Esophagus (tissue), 2 donors: ENCODE results near the gene AMT. TPM values are rescaled to one million over a fixed set of nuclear protein-coding genes. Genes with fewer than 3 reads are reported as not detected.
"Not testable (repeated sequence)": the region's sequence is repeated elsewhere in the genome, so short reads cannot be mapped to it uniquely, and the experiment has no call there.

Source experiments
- H3K27ac ChIP-seq, 2 donors: one replicate each; pipeline ENCODE4 v1.5.1; 2013; ENCODE audit warnings: low read depth in 2 of 2, mild to moderate bottlenecking in 2 of 2, inconsistent platforms in 1 of 2, low read length in 1 of 2, moderate library complexity in 1 of 2
- H3K27me3 ChIP-seq, 2 donors: one replicate each; pipeline ENCODE4 v1.6.1; 2013; ENCODE audit warnings: low read length in 2 of 2, control low read depth in 1 of 2, mild to moderate bottlenecking in 1 of 2; ENCODE audit not compliant: insufficient read depth in 2 of 2, control insufficient read depth in 1 of 2
- H3K36me3 ChIP-seq, 2 donors: one replicate each; pipeline ENCODE4 v1.6.1; 2013; ENCODE audit warnings: low read length in 1 of 2; ENCODE audit not compliant: control insufficient read depth in 2 of 2, insufficient read depth in 2 of 2
- H3K4me1 ChIP-seq, 2 donors: one replicate each; pipeline ENCODE4 v1.6.1; 2013; ENCODE audit warnings: low read length in 1 of 2; ENCODE audit not compliant: control insufficient read depth in 2 of 2, insufficient read depth in 2 of 2
- H3K4me3 ChIP-seq, 2 donors: one replicate each; pipeline ENCODE4 v1.5.1; 2013; ENCODE audit warnings: low read length in 2 of 2, mild to moderate bottlenecking in 2 of 2, low read depth in 1 of 2, moderate library complexity in 1 of 2
- H3K9me3 ChIP-seq, 2 donors: one replicate each; pipeline ENCODE4 v1.6.1; 2013; ENCODE audit warnings: mild to moderate bottlenecking in 2 of 2, low read depth in 1 of 2, low read length in 1 of 2, moderate library complexity in 1 of 2; ENCODE audit not compliant: control insufficient read depth in 2 of 2, insufficient read depth in 1 of 2
- WGBS, 2 donors: extraction: QIAGEN DNeasy Blood & Tissue Kit; methylation state at CpG; one replicate each; pipeline ENCODE4 v1.1.7; 2013; 5-methylcytosine and 5-hydroxymethylcytosine counted together
- polyA plus RNA-seq, 2 donors: library from polyadenylated mRNA; stranded (reverse); fragments of 200-250 nt; gene quantifications; one replicate each; pipeline ENCODE4 v1.2.3, GENCODE V29; 2013
- donor health status: healthy with polysubstance abuse.
- donor health status: Bipolar disorder and iron deficiency.

The AMT gene
- polyA plus RNA-seq, 2 donors = 3.4 to 14.2 TPM

DNA sequence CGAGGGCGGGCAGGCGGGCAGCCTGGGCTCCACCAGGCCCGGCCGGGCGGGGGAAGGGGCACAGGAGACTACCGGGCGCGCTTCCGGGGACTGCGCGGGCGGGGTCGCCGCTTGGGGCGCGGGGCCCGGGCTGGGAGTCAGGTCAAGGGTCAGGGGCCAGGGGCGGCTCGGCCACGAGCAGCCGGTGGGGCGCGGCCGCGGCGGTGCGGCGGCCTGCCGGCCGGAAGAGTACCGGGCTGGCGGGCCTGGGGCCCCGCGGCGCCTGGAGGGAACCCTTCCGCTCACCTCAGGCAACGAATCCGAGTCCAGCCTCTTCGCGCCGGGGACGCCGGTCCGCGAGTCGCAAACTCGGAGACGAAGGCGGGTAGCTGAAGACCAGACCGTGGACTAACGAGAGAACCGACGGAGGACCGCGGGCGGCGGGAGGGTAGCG lies 10.7 kb downstream of the AMT start:
- Histone ChIP-seq H3K27ac (peak overlapping the region; percentile 100), H3K4me1 (peaks cover 3 to 12% of the 10 kb centered on the region in 2 donors), H3K27me3 (no peaks in the 10 kb centered on the region), H3K36me3 (peaks cover 0 to 6% of the 10 kb centered on the region in 2 donors), H3K9me3 (no peaks in the 10 kb centered on the region), H3K4me3 (peak overlapping the region; percentile 79 to 90)
- 1% methylated on average over 55 to 59 of the region's 59 CpGs for whole genome bisulfite sequencing, 2 donors

DNA sequence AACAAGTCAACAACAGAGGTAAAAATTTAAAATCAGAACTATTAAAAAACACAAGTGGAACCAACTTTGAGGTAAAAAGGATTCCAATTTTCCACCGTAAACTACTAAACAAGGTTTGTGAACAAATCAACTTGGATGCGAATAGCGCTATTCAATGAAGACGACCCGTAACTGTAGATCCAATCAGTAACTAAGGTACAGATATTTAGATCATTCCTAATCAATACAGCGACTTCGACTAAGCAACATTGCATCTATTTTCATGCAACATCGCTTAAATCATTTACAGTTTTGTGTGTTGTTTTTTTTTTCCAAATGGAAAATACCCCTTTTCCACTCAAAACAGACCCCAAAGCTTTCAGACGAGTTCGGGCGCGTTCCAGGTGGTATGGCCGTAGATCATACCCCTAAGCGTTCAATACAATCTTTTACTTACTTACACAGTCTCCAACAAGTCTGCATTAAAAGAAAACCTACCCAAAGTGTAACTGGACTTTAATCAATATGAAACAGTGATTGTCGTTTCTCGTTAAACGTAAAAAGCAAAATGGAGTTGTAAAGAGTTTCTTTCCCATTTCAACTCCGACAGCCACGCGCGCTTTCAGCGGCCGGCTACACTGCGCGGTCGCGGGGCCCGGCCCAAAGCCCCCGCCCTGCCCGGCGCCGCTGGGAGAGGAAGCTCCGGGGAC lies 11.3 kb downstream of the AMT start:
- peak overlapping the region; percentile 100 for H3K27ac ChIP-seq
- peaks cover 0 to 6% of the 10 kb centered on the region in 2 donors for H3K36me3 ChIP-seq
- H3K27me3 ChIP-seq = no peaks in the 10 kb centered on the region
- H3K9me3 ChIP-seq = no peaks in the 10 kb centered on the region
- WGBS, 2 donors = 0% methylated on average over 33 of the region's 33 CpGs
- H3K4me3 ChIP-seq = peak overlapping the region; percentile 79 to 90
- peaks cover 3 to 12% of the 10 kb centered on the region in 2 donors for H3K4me1 ChIP-seq

DNA sequence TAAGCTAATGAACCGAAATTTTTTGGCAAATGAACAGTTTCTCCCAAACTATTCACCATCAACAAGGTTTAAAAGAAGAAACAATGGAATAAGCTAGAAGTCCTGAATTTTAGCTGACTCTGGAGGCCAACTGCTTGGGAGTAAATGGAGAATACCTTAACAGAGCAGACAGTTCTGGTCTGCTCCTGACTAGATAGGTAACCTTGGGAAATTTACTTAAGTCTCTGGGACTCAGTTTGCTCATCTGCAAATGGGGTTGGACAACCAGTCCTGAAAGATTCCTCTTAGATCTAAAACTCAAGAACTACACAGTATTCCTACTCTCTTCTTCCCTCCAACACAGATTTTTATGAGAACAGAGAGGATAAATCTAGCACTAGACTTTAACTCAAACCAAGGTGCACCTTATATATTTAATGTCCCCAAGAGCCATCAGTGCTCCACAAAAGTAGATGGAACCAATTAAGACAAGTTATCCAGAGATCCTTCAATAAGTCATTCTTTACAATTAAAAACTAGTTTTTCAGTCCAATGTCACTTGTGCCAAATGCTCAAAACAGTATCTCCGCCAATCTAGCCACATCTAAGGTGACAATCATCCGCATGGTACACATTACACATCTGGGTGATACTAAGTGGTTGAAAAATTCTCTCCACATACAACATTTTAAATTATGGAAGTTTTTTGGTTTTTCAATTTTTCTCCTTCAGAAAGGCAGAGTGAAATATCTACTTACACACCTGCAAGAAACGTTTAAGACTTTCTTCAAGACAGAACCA lies 12.0 kb downstream of the AMT start:
- peaks cover 3 to 12% of the 10 kb centered on the region in 2 donors for H3K4me1 ChIP-seq
- 18% methylated on average over 4 of the region's 4 CpGs for WGBS, 2 donors
- peak overlapping the region in 1 of 2 donors; percentile 42 for H3K27ac ChIP-seq

DNA sequence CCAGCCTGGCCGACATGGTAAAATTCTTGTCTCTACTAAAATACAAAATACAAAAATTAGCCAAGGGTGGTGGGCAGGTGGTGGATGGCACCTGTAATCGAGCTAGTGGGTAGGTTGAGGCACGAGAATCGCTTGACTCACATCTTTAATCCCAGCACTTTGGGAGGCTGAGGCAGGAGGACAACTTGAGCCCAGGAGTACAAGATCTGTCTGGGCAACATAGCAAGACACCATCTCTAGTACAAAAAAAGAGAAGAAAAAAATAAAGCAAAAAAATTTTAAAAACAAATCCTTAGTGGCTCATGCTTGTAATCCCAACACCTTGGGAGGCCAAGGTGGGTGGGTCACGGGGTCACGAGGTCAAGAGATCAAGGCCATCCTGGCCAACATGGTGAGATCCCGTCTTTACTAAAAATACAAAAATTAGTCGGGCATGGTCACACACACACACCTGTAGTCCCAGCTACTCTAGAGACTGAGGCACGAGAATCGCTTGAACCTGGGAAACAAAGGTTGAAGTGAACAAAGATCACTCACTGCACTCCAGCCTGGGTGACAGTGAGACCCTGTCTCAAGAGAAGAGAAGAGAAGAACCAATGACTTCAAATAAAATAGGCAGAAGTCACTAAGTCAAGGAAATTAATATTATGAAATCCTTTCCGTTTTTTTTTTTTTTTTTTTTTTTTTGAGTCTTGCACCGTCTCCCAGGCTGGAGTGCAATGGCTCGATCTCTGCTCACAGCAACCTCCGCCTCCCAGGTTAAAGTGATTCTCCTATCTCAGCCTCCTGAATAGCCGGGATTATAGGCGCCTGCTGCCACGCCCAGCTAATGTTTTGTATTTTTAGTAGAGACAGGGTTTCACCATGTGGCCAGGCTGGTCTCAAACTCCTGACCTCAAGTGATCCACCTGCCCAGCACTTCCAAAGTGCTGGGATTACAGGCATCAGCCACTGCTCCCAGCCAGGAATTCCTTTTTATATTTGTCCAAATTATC lies 15.4 kb downstream of the AMT start:
- peaks cover 2 to 3% of the 10 kb centered on the region in 2 donors for H3K4me1 ChIP-seq
- H3K27ac ChIP-seq = peak overlapping the region; percentile 7 to 10
- no peaks in the 10 kb centered on the region for H3K36me3 ChIP-seq
- no peaks in the 10 kb centered on the region for H3K27me3 ChIP-seq
- H3K9me3 ChIP-seq = no peaks in the 10 kb centered on the region
- H3K4me3 ChIP-seq = no peak overlapping the region
- WGBS, 2 donors = 52 to 54% methylated on average over 17 of the region's 17 CpGs

More for the DNA sequence above, 12.0 kb downstream of the AMT start:
- no peaks in the 10 kb centered on the region for H3K9me3 ChIP-seq
- H3K4me3 ChIP-seq = peak overlapping the region in 1 of 2 donors; percentile 79
- H3K36me3 ChIP-seq = peaks cover 0 to 4% of the 10 kb centered on the region in 2 donors
- H3K27me3 ChIP-seq = no peaks in the 10 kb centered on the region

DNA sequence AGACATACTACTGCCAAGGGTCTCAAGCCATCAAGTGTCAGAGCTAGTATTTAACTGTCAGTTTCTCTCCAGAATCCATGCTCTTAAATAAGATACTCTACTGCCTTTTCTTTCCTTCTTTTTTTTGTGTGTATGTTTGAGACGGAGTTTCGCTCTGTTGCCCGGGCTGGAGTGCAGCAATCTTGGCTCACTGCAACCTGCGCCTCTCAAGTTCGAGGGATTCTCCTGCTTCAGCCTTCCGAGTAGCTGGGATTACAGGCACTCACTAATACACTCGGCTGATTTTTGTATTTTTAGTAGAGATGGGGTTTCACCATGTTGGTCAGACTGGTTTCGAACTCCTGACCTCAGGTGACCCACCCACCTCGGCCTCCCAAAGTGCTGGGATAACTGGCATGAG lies 16.7 kb downstream of the AMT start:
- H3K36me3 ChIP-seq, H3K27ac ChIP-seq, H3K27me3 ChIP-seq, H3K4me3 ChIP-seq, H3K9me3 ChIP-seq, H3K4me1 ChIP-seq: not testable (repeated sequence)
- WGBS, 2 donors = 52 to 61% methylated on average over 9 of the region's 9 CpGs

DNA sequence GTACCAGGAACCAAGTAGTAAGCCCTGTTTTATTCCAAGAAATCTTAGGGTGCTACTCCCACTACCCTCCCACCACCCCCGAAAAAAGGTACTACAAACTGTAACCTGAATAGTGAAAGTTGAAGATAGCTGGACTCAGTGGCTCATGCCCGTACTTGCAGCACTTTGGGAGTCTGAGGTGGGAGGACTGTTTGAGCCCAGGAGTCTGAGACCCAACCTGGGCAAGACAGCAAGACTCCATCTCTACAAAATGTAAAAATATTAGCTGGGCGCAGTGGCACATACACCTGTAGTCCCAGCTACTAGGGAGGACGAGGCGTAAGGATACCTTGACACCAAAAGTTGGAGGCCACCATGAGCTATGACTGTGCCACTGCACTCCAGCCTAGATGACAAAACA lies 18.4 kb downstream of the AMT start:
- WGBS, 2 donors = 92 to 96% methylated on average over 5 of the region's 5 CpGs
- peaks cover 2 to 3% of the 10 kb centered on the region in 2 donors for H3K4me1 ChIP-seq

DNA sequence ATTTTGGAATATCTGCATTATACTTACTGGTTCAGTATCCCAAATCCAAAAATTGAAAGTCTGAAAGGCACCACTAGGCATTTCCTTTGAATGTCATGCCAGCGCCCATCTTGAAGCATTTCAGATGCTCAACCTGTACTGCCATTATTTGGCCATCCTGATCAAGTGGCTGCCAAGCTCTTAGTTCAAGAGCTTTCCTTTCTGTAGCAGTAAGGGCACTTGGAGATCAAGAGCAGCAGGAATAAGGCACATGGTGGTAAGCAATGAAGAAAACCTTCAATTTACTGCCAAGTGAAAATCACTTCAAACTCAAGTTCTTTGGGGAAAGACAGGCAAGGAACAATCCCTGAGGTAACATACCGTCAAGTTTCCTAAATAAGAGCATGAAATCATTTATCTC lies 20.5 kb downstream of the AMT start:
- WGBS, 2 donors = 66 to 73% methylated on average over 2 of the region's 2 CpGs
- no peaks in the 10 kb centered on the region for H3K27me3 ChIP-seq
- H3K9me3 ChIP-seq = no peaks in the 10 kb centered on the region
- H3K4me1 ChIP-seq = peaks cover 0 to 3% of the 10 kb centered on the region in 2 donors
- peaks cover 0 to 3% of the 10 kb centered on the region in 2 donors for H3K36me3 ChIP-seq
- no peak overlapping the region for H3K27ac ChIP-seq
- no peak overlapping the region for H3K4me3 ChIP-seq

More for the DNA sequence above, 18.4 kb downstream of the AMT start:
- H3K27me3 ChIP-seq = no peaks in the 10 kb centered on the region
- H3K9me3 ChIP-seq = no peaks in the 10 kb centered on the region
- no peak overlapping the region for H3K4me3 ChIP-seq
- peaks cover 0 to 2% of the 10 kb centered on the region in 2 donors for H3K36me3 ChIP-seq
- peak overlapping the region in 1 of 2 donors; percentile 4 for H3K27ac ChIP-seq

DNA sequence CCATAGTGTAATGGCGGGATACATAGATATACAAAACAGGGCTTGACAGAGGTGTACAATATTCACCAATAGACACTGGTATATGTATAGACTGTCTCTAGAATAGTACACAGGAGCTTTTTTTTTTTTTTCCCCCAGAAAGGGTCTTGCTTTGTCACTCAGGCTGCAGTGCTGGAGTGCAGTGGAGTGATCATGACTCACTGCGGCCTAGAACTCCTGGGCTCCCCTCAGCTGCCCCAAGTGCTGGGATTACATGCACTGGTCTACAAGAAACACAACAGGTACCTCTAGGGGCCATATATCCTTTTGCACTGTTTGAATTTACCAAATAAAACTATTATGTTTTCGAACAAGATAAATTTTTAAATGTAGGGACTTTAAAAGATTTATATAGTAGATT lies 22.8 kb downstream of the AMT start:
- H3K4me1 ChIP-seq = peaks cover 0 to 3% of the 10 kb centered on the region in 2 donors
- no peak overlapping the region for H3K4me3 ChIP-seq
- no peaks in the 10 kb centered on the region for H3K9me3 ChIP-seq
- H3K36me3 ChIP-seq = peaks cover 0 to 4% of the 10 kb centered on the region in 2 donors
- no peak overlapping the region for H3K27ac ChIP-seq
- no peaks in the 10 kb centered on the region for H3K27me3 ChIP-seq
- 90 to 94% methylated on average over 3 of the region's 3 CpGs for WGBS, 2 donors

DNA sequence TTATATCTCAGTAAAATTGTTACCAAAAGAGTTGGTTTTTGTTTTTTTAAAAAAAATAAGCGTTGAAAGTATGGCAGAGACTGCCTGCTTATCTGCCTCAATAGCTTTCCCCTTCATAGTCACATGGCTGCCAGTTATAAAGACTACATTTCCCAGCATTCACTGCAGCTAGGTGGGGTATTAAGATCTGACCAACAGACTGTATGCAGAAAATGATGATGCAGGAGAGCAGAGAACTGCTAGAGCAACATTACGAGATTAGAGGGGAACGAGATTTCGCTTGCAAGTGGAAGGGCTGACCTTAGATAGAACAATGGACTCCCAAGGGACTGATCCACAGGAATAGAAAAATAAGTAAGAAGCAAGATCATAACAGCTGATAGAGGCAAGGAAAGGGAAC lies 24.8 kb downstream of the AMT start:
- peaks cover 0 to 4% of the 10 kb centered on the region in 2 donors for H3K36me3 ChIP-seq
- no peaks in the 10 kb centered on the region for H3K9me3 ChIP-seq
- peaks cover 0 to 2% of the 10 kb centered on the region in 2 donors for H3K4me1 ChIP-seq
- no peak overlapping the region for H3K27ac ChIP-seq
- 64 to 70% methylated on average over 4 of the region's 4 CpGs for WGBS, 2 donors
- no peak overlapping the region for H3K4me3 ChIP-seq
- no peaks in the 10 kb centered on the region for H3K27me3 ChIP-seq
